ENCODE results near the gene JMJD1C. TPM values are rescaled to one million over a fixed set of nuclear protein-coding genes. Genes with fewer than 3 reads are reported as not detected.

The JMJD1C gene
- total and polyA plus RNA-seq, 2 donors (not counting 3 experiments of a cell fraction or from before 2014, with no cell fraction given), result 32.1 to 97.1 TPM

DNA sequence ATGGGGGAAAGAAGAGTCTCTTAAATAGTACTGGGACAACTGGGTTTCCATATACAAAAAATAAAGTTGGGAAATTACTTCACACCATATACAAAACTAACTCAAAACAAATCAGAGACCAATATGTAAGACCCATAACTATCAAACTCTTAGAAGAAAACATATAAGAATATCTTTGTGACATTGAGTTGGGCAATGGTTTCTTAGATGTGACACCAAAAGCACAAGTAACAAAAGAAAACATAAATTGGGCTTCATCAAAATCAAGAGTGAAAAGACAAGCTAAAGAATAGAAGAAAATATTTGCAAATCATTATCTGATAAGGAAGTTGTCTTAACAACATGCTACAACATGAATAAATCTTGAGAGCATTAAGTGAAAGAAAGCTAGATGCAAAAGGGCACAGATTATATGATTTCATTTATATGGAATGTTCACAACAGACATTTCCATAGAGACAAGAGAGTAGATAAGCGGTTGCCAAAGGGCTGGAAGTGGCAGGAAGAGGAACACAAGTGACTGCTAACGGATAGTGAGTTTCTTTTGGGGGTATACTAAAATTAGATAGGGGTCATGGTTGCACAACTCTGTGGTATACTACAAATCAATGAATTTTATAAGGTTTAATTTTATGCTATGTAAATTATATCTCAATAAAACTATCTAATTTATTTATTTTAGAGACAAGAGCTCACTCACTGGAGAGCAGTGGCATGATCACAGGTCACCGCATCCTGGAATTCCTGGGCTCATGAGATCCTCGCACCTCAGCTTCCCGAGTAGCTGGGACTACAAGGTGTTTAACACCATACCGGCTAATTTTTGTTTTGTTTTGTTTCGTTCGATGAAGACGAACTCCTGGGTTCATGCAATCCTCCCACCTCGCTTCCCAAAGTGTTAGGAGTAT, 35.4 kb downstream of the JMJD1C start:
- Histone ChIP-seq H3K4me1 (ENCODE audit: control insufficient read depth, extremely low read depth, insufficient read depth, low read length) (peaks cover 55% of the 10 kb centered on the region), H4K20me1 (replicated peaks; ENCODE audit: control insufficient read depth, extremely low read depth, insufficient read depth, low read length) (no peaks in the 10 kb centered on the region), H3K27ac (ENCODE audit: insufficient read depth, low read depth, low read length) (peak overlapping the region; percentile 92), H2AFZ (ENCODE audit: low read depth, low read length) (no peak overlapping the region), H3K9ac (replicated peaks; ENCODE audit: extremely low read depth, insufficient read depth, low read length) (peak overlapping the region; percentile 56), H3K36me3 (ENCODE audit: control insufficient read depth in 2 of 2, extremely low read depth in 1 of 2, insufficient read depth in 2 of 2, low read length in 2 of 2) (no peaks in the 10 kb centered on the region), H3K4me2 (ENCODE audit: insufficient read depth, low read length) (peak overlapping the region; percentile 72), H3K9me1 (replicated peaks; ENCODE audit: control insufficient read depth, extremely low read depth, insufficient read depth, low read length) (no peaks in the 10 kb centered on the region), H3K9me3 (replicated peaks; ENCODE audit: control insufficient read depth, insufficient read depth, low read length) (no peaks in the 10 kb centered on the region), H3K79me2 (ENCODE audit: control insufficient read depth, insufficient read depth, low read length) (peaks cover 78% of the 10 kb centered on the region), H3K27me3 (ENCODE audit: control insufficient read depth in 2 of 2, insufficient read depth in 2 of 2, low read length in 2 of 2) (no peaks in the 10 kb centered on the region), H3K4me3 (replicated peaks in 1 of 3; ENCODE audit: insufficient read depth in 1 of 3, low read depth in 1 of 3, low read length in 3 of 3) (no peak overlapping the region)
- dilution Hi-C loops (cut with MboI; ENCODE audit: extremely low pct_ligation_motif_present, low sequenced_read_pairs) (no loop called here), intact Hi-C loops (cut with micrococcal nuclease) (loop anchor here (2.0 kb wide), 4 partner anchors 16 to 282 kb away; partner anchors contain the start of gene JMJD1C)
- BruUV-seq (replicated peaks), result TSS peak; percentile 65
- peak; percentile 83 for DNase-seq (ENCODE audit: low read depth, low spot score)
- TF ChIP-seq GATA2 (IDR thresholded peaks at IDR 0.05; ENCODE audit: insufficient read depth, insufficient read length, low read depth, low read length), result peak; percentile 86
- peak; percentile 48 for TF ChIP-seq POLR2AphosphoS5 (IDR thresholded peaks at IDR 0.05; ENCODE audit: insufficient read depth, low read depth, low read length)
- no peak for TF ChIP-seq MYC (IDR thresholded peaks at IDR 0.05; ENCODE audit: low read depth, low read length)
- no peak for TF ChIP-seq POLR2A (IDR thresholded peaks at IDR 0.05; ENCODE audit: low read depth, low read length)
- TF ChIP-seq, protein P1, sequence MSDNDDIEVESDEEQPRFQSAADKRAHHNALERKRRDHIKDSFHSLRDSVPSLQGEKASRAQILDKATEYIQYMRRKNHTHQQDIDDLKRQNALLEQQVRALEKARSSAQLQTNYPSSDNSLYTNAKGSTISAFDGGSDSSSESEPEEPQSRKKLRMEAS (IDR thresholded peaks at IDR 0.05; ENCODE audit: insufficient read depth, insufficient read length), result no peak
- TF ChIP-seq CTCF (IDR thresholded peaks at IDR 0.05; ENCODE audit: extremely low read depth in 1 of 2, insufficient read depth in 1 of 2, low read depth in 1 of 2, low read length in 2 of 2), result no peak
- no peak for TF ChIP-seq FOS (IDR thresholded peaks at IDR 0.05; ENCODE audit: borderline replicate concordance, insufficient read depth, low read length)
- TF ChIP-seq JUN (IDR thresholded peaks at IDR 0.05; ENCODE audit: borderline replicate concordance, insufficient read depth, insufficient read length, low read depth), result peak; percentile 85
- TF ChIP-seq EZH2 (IDR thresholded peaks at IDR 0.05; ENCODE audit: borderline replicate concordance, low read depth, low read length, severe bottlenecking), result no peak
- CTCF ChIA-PET, result interaction anchor here (0.7 to 3.1 kb wide), 5 partner anchors 28 to 290 kb away, joined by 3 to 8 read pairs (median 4); no protein-coding TSS in a partner anchor
- peak; percentile 8 for FAIRE-seq
- POLR2A ChIA-PET, result interaction anchor here (1.3 kb wide), 1 partner anchor 162 kb away, joined by 8 read pairs; no protein-coding TSS in a partner anchor

All from endothelial cell of umbilical vein (primary cell).